Measurements from ENCODE around the gene KMT2C. TPM values are rescaled to one million over a fixed set of nuclear protein-coding genes. Genes with fewer than 3 reads are reported as not detected.
"Not testable (repeated sequence)": the region's sequence is repeated elsewhere in the genome, so short reads cannot be mapped to it uniquely, and the experiment has no call there.

KMT2C gene
- total and polyA plus RNA-seq, 4 experiments from 2014 or later, result 2.7 to 129 (median 74.5) TPM

DNA sequence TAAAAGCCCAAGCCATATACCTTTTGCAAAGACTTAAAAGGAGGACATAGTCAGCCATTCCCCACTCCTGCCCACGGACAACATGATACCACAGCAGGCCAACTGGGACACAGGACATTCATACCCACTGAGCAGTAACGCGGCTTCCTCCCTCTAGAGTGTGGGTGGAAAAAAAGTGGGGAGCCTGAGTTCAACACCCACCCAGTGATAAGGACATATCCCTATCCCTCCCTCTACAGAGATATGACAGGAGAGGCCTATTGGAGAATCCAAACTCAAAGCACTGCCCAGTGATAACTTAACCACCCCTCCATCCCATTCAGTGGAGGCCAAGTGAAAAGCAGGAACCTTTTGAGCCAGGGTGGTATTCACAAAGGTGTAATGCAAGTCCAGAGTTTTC is 148.8 kb downstream of the KMT2C start:
- POLR2A ChIA-PET (ENCODE audit: partially characterized antibody); H3K27ac ChIP-seq (ENCODE audit: low read depth, low read length); H3K4me1 ChIP-seq (ENCODE audit: insufficient read depth, low read length); H3K27me3 Mint-ChIP-seq; DNase-seq; H3K36me3 ChIP-seq (ENCODE audit: insufficient read depth, low read length); H3K27ac Mint-ChIP-seq; H3K27me3 ChIP-seq (ENCODE audit: insufficient read depth, low read length); H3K4me3 ChIP-seq (ENCODE audit: low read length in 2 of 2); H3K4me1 Mint-ChIP-seq; CTCF ChIA-PET (ENCODE audit: partially characterized antibody); H3K9me3 ChIP-seq (ENCODE audit: control insufficient read depth in 1 of 2, low read length in 2 of 2); H3K4me3 Mint-ChIP-seq: not testable (repeated sequence)
- Mint-ChIP-seq H3K36me3 (peaks cover 16 to 25% of the 10 kb centered on the region in 2 donors), H3K9me3 (peaks cover 0 to 21% (median 12%) of the 10 kb centered on the region in 8 donors)
- intact Hi-C loops (cut with micrococcal nuclease), result loop anchor here (10.0 kb wide), 1 partner anchor 792 kb away; no protein-coding TSS in a partner anchor

- H3K9me3 Mint-ChIP-seq, result peaks cover 0 to 20% (median 11%) of the 10 kb centered on the region in 8 donors
- DNase-seq; H3K4me3 ChIP-seq (ENCODE audit: low read length in 2 of 2); H3K27me3 ChIP-seq (ENCODE audit: insufficient read depth, low read length); H3K4me1 Mint-ChIP-seq; H3K27ac Mint-ChIP-seq; H3K27ac ChIP-seq (ENCODE audit: low read depth, low read length); POLR2A ChIA-PET (ENCODE audit: partially characterized antibody); H3K4me3 Mint-ChIP-seq; CTCF ChIA-PET (ENCODE audit: partially characterized antibody); H3K9me3 ChIP-seq (ENCODE audit: control insufficient read depth in 1 of 2, low read length in 2 of 2); H3K27me3 Mint-ChIP-seq; H3K4me1 ChIP-seq (ENCODE audit: insufficient read depth, low read length); H3K36me3 ChIP-seq (ENCODE audit: insufficient read depth, low read length): not testable (repeated sequence)
- H3K36me3 Mint-ChIP-seq, result peaks cover 16 to 24% of the 10 kb centered on the region in 2 donors
- intact Hi-C loops (cut with micrococcal nuclease), result loop anchor here (10.0 kb wide), 1 partner anchor 791 kb away; no protein-coding TSS in a partner anchor
These were observed 149.6 kb downstream of the KMT2C start for GRCh38 chr7:152286219-152286618.

DNA sequence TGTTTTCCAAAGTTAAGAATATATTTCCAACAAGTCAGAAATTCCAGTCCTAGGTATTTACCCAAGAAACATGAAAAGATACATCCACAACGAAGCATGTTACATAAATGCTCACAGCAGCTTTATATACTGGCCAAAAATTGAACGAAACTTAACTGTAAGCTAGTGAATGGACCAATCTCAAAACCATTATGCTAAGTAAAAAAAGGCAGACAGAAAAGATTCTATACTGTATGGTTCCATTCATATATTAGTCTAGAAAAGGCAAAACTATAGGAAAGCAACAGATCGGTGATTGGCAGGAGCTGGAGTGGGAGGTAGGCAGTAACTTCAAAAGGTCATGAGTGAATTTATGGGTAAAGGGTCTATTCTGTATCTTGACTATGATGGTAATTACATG is 150.8 kb downstream of the KMT2C start:
- H3K4me1 Mint-ChIP-seq; H3K27me3 Mint-ChIP-seq; H3K36me3 ChIP-seq (ENCODE audit: insufficient read depth, low read length); H3K27ac Mint-ChIP-seq; POLR2A ChIA-PET (ENCODE audit: partially characterized antibody); H3K4me3 ChIP-seq (ENCODE audit: low read length in 2 of 2); H3K9me3 ChIP-seq (ENCODE audit: control insufficient read depth in 1 of 2, low read length in 2 of 2); H3K4me1 ChIP-seq (ENCODE audit: insufficient read depth, low read length); DNase-seq; H3K27me3 ChIP-seq (ENCODE audit: insufficient read depth, low read length); H3K4me3 Mint-ChIP-seq; H3K27ac ChIP-seq (ENCODE audit: low read depth, low read length); CTCF ChIA-PET (ENCODE audit: partially characterized antibody): not testable (repeated sequence)
- H3K36me3 Mint-ChIP-seq, result peaks cover 14 to 19% of the 10 kb centered on the region in 2 donors
- intact Hi-C loops (cut with micrococcal nuclease), result loop anchor here (10.0 kb wide), 1 partner anchor 790 kb away; no protein-coding TSS in a partner anchor
- H3K9me3 Mint-ChIP-seq, result peaks cover 0 to 20% (median 10%) of the 10 kb centered on the region in 8 donors

DNA sequence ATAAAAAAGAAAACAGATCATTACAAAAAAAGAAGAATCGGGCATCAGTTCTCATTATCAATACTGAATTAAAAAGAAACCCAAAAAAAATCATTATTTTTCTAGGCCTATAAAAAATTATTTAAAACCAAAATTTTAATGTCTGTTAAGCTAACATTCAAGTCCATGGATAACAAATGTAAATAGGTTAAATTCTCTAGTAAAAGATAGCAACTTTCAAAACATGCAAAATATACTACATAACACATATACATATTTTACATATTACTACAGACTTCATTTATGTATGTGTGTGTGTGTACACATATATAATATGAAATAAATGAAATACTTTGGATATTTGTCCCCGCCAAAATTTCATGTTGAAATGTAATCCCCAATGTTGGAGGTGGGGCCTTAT is 158.1 kb downstream of the KMT2C start:
- H3K9me3 Mint-ChIP-seq; H3K4me3 ChIP-seq (ENCODE audit: low read length in 2 of 2); H3K27ac Mint-ChIP-seq; H3K4me3 Mint-ChIP-seq; H3K36me3 ChIP-seq (ENCODE audit: insufficient read depth, low read length); intact Hi-C loops (cut with micrococcal nuclease); H3K27me3 ChIP-seq (ENCODE audit: insufficient read depth, low read length); H3K4me1 Mint-ChIP-seq; DNase-seq; H3K9me3 ChIP-seq (ENCODE audit: control insufficient read depth in 1 of 2, low read length in 2 of 2); H3K27me3 Mint-ChIP-seq; CTCF ChIA-PET (ENCODE audit: partially characterized antibody); H3K4me1 ChIP-seq (ENCODE audit: insufficient read depth, low read length); H3K27ac ChIP-seq (ENCODE audit: low read depth, low read length): not testable (repeated sequence)
- POLR2A ChIA-PET (ENCODE audit: partially characterized antibody), result interaction anchor here (0.6 kb wide), 1 partner anchor 64 kb away, joined by 3 read pairs; no protein-coding TSS in a partner anchor
- H3K36me3 Mint-ChIP-seq, result peaks cover 10 to 12% of the 10 kb centered on the region in 2 donors

GRCh38 chr7:152270427-152270826 is 165.4 kb downstream of the KMT2C start:
- DNase-seq, H3K27ac Mint-ChIP-seq: not testable (repeated sequence)
- peaks cover 24 to 41% of the 10 kb centered on the region in 2 donors for H3K36me3 Mint-ChIP-seq

GRCh38 chr7:152266859-152267258 is 168.9 kb downstream of the KMT2C start:
- H3K9me3 Mint-ChIP-seq; H3K27me3 Mint-ChIP-seq; H3K27me3 ChIP-seq (ENCODE audit: insufficient read depth, low read length); H3K4me1 ChIP-seq (ENCODE audit: insufficient read depth, low read length); DNase-seq; H3K27ac ChIP-seq (ENCODE audit: low read depth, low read length); POLR2A ChIA-PET (ENCODE audit: partially characterized antibody); H3K9me3 ChIP-seq (ENCODE audit: control insufficient read depth in 1 of 2, low read length in 2 of 2); H3K4me3 ChIP-seq (ENCODE audit: low read length in 2 of 2); intact Hi-C loops (cut with micrococcal nuclease); H3K36me3 ChIP-seq (ENCODE audit: insufficient read depth, low read length); CTCF ChIA-PET (ENCODE audit: partially characterized antibody); H3K4me3 Mint-ChIP-seq: not testable (repeated sequence)
- Mint-ChIP-seq H3K36me3 (peaks cover 39 to 52% of the 10 kb centered on the region in 2 donors), H3K4me1 (peaks cover 5 to 12% (median 10%) of the 10 kb centered on the region in 4 donors), H3K27ac (peak overlapping the region in 3 of 7 donors; percentile 10 to 85 (median 15))

More at GRCh38 chr7:152270427-152270826, 165.4 kb downstream of the KMT2C start:
- H3K36me3 ChIP-seq (ENCODE audit: insufficient read depth, low read length); CTCF ChIA-PET (ENCODE audit: partially characterized antibody); H3K4me3 Mint-ChIP-seq; H3K9me3 Mint-ChIP-seq; H3K27me3 ChIP-seq (ENCODE audit: insufficient read depth, low read length); intact Hi-C loops (cut with micrococcal nuclease); H3K27me3 Mint-ChIP-seq; H3K9me3 ChIP-seq (ENCODE audit: control insufficient read depth in 1 of 2, low read length in 2 of 2); H3K4me1 ChIP-seq (ENCODE audit: insufficient read depth, low read length); H3K27ac ChIP-seq (ENCODE audit: low read depth, low read length); H3K4me3 ChIP-seq (ENCODE audit: low read length in 2 of 2); POLR2A ChIA-PET (ENCODE audit: partially characterized antibody): not testable (repeated sequence)
- peaks cover 4 to 12% (median 9%) of the 10 kb centered on the region in 4 donors for H3K4me1 Mint-ChIP-seq

GRCh38 chr7:152264915-152265314 is 170.9 kb downstream of the KMT2C start:
- H3K4me3 Mint-ChIP-seq; H3K4me1 ChIP-seq (ENCODE audit: insufficient read depth, low read length); H3K9me3 ChIP-seq (ENCODE audit: control insufficient read depth in 1 of 2, low read length in 2 of 2); CTCF ChIA-PET (ENCODE audit: partially characterized antibody); POLR2A ChIA-PET (ENCODE audit: partially characterized antibody); H3K9me3 Mint-ChIP-seq; intact Hi-C loops (cut with micrococcal nuclease); H3K27ac ChIP-seq (ENCODE audit: low read depth, low read length); H3K27me3 Mint-ChIP-seq; DNase-seq; H3K36me3 ChIP-seq (ENCODE audit: insufficient read depth, low read length); H3K27me3 ChIP-seq (ENCODE audit: insufficient read depth, low read length); H3K27ac Mint-ChIP-seq; H3K4me3 ChIP-seq (ENCODE audit: low read length in 2 of 2): not testable (repeated sequence)
- Mint-ChIP-seq H3K36me3 (peaks cover 31 to 47% of the 10 kb centered on the region in 2 donors), H3K4me1 (peaks cover 7 to 12% (median 8%) of the 10 kb centered on the region in 4 donors)

GRCh38 chr7:152262146-152262545 is 173.7 kb downstream of the KMT2C start:
- H3K4me3 Mint-ChIP-seq; POLR2A ChIA-PET (ENCODE audit: partially characterized antibody); H3K9me3 Mint-ChIP-seq; H3K27me3 Mint-ChIP-seq; intact Hi-C loops (cut with micrococcal nuclease); H3K4me3 ChIP-seq (ENCODE audit: low read length in 2 of 2); DNase-seq; CTCF ChIA-PET (ENCODE audit: partially characterized antibody); H3K27ac ChIP-seq (ENCODE audit: low read depth, low read length); H3K4me1 ChIP-seq (ENCODE audit: insufficient read depth, low read length); H3K36me3 ChIP-seq (ENCODE audit: insufficient read depth, low read length); H3K9me3 ChIP-seq (ENCODE audit: control insufficient read depth in 1 of 2, low read length in 2 of 2); H3K27me3 ChIP-seq (ENCODE audit: insufficient read depth, low read length): not testable (repeated sequence)
- Mint-ChIP-seq H3K36me3 (peaks cover 49 to 51% of the 10 kb centered on the region in 2 donors), H3K27ac (peak overlapping the region in 2 of 7 donors; percentile 21 to 43), H3K4me1 (peaks cover 6 to 16% (median 10%) of the 10 kb centered on the region in 4 donors)
